ENCODE measurements around the gene PAK6.

The PAK6 gene

GRCh38 chr15:40238532-40239403 is at the start of gene PAK6:
TSS of gene PAK6 (plus strand) at chr15:40239063. CDS start at chr15:40264786, 25,723 bp downstream.
- no peak for TF ChIP-seq CTCF (IDR thresholded peaks at IDR 0.05; ENCODE audit: insufficient read depth, low read depth, low read length, missing control alignments)
- peak; percentile 96 for DNase-seq (ENCODE audit: low read depth)
- peak within 1 kb of the TSS; percentile 58 for H3K4me3 ChIP-seq (ENCODE audit: low read length)

- no peak for TF ChIP-seq CTCF (IDR thresholded peaks at IDR 0.05; ENCODE audit: insufficient read depth, low read depth, low read length, missing control alignments)
- peak; percentile 81 for DNase-seq (ENCODE audit: low read depth)
- no peak overlapping the region for H3K4me3 ChIP-seq (ENCODE audit: low read length)
Observed at GRCh38 chr15:40190591-40190990, 48.3 kb upstream of the PAK6 start.

GRCh38 chr15:40192942-40193341 is 45.9 kb upstream of the PAK6 start:
- TF ChIP-seq CTCF (IDR thresholded peaks at IDR 0.05; ENCODE audit: insufficient read depth, low read depth, low read length, missing control alignments): no peak
- DNase-seq (ENCODE audit: low read depth): peak; percentile 6
- no peak overlapping the region for H3K4me3 ChIP-seq (ENCODE audit: low read length)

GRCh38 chr15:40197434-40197833 is 41.4 kb upstream of the PAK6 start:
- no peak overlapping the region for H3K4me3 ChIP-seq (ENCODE audit: low read length)
- TF ChIP-seq CTCF (IDR thresholded peaks at IDR 0.05; ENCODE audit: insufficient read depth, low read depth, low read length, missing control alignments): no peak
- DNase-seq (ENCODE audit: low read depth): no peak

GRCh38 chr15:40198355-40199085 is 40.3 kb upstream of the PAK6 start:
- no peak for TF ChIP-seq CTCF (IDR thresholded peaks at IDR 0.05; ENCODE audit: insufficient read depth, low read depth, low read length, missing control alignments)
- no peak overlapping the region for H3K4me3 ChIP-seq (ENCODE audit: low read length)
- no peak for DNase-seq (ENCODE audit: low read depth)

- H3K4me3 ChIP-seq (ENCODE audit: low read length): no peak overlapping the region
- no peak for DNase-seq (ENCODE audit: low read depth)
- no peak for TF ChIP-seq CTCF (IDR thresholded peaks at IDR 0.05; ENCODE audit: insufficient read depth, low read depth, low read length, missing control alignments)
Observed at GRCh38 chr15:40204100-40204499, 34.8 kb upstream of the PAK6 start.

Data from epithelial cell of esophagus (primary cell).